CD4-positive, alpha-beta T cell treated with Interleukin-10 for 1 hour (primary cell): ENCODE results near the gene ANAPC10.
"Not testable (repeated sequence)": the region's sequence is repeated elsewhere in the genome, so short reads cannot be mapped to it uniquely, and the experiment has no call there.

Experiments used
- DNase-seq: peaks from one replicate; pipeline ENCODE4 v3.0.0-alpha.2; 2020

The ANAPC10 gene

DNA sequence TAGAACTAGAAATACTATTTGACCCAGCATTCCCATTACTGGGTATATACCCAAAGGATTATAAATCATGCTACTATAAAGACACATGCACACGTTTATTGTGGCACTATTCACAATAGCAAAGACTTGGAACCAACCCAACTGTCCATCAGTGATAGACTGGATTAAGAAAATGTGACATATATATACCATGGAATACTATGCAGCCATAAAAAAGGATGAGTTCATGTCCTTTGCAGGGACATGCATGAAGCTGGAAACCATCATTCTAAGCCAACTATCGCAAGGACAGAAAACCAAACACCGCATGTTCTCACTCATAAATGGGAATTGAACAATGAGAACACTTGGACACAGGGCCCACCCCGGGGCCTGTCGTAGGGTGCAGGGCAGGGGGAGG is 97.3 kb downstream of the ANAPC10 start:
- not testable (repeated sequence) for DNase-seq

DNA sequence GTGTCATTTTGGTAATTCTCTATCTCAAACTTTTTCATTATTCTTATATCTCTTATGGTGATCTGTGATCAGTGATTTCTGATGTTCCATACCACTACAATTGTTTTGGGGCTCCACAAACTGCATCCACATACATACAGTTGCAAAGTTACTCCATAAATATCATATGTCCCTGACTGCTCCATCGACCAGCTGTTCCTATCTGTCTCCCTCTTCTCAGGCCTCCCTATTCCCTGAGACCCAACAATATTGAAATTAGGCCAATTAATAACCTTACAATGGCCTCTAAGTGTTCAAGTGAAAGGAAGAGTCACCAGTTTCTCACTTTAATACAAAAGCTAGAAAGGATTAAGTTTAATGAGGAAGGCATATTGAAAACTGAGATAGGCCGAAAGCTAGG is 108.7 kb downstream of the ANAPC10 start:
- DNase-seq, result no peak

DNA sequence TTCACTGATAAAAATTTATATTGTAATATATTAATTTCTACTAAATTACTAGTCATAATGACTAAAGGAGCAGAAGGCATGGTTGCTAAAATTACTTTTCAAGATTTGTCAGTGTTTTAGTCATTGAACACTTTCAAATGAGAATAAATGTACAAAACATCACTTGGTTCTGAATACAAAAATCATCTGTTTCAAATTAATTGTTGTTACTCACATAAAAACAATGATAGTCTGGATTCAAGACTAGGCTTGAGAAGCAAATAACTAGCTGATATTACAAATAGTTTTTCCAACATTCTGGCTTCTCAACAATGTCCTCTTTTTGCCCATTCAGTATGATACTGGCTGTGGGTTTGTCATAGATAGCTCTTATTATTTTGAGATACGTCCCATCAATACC is 112.5 kb downstream of the ANAPC10 start:
- DNase-seq, result no peak

DNA sequence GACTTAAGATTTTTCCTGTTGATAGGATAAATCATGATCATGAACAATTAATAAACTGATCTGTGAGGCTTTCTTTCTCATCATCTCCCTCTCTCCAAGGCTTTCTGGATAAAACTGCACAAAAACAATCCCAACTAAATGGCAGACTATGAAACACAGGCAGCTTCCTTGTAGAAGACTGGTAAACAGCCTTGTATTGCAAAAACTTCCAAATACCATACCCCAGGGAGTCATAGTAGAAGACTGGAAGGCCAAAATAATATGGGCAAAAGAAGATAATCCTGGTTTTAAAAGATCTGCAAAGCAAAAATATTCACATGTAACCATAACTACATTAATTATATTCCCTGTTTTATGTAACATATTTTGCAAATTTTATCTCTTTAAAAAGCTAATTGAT is 113.0 kb downstream of the ANAPC10 start:
- no peak for DNase-seq

DNA sequence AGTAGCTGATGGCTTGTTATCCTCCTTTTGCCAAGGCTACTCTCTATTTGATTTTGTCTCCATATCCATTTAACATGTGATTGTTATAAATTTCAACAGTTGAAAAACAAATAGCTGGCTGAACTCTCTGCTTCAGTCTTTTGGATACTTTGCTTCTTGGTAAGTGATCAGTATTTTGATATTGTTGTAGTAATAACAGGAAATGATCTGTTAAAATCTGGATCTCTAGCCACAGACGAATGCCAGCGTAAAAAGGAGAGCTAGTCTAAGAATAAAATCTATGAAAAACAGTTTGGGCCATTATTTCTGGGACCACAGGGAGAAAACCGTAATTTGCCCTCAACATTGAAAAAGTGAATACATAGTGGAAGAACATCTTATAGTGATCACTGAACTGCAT is 113.8 kb downstream of the ANAPC10 start:
- no peak for DNase-seq

DNA sequence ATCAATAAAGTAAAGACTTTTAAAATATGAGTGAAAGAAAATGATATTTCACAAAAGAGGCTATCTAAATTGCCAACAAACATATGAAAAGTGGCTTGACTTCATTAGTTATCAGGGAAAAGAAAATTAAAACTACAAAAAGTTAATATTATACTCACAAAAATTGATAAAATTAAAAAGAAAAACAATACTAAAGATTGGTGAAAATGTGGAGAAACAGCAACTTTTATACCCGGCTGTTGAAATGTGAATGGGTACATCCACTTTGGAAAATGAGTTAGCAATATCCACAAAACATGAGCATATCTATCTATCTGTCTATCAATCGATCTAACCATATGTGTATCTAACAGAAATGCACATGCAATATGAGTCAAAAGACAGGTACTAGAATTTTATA is 122.3 kb downstream of the ANAPC10 start:
- no peak for DNase-seq

DNA sequence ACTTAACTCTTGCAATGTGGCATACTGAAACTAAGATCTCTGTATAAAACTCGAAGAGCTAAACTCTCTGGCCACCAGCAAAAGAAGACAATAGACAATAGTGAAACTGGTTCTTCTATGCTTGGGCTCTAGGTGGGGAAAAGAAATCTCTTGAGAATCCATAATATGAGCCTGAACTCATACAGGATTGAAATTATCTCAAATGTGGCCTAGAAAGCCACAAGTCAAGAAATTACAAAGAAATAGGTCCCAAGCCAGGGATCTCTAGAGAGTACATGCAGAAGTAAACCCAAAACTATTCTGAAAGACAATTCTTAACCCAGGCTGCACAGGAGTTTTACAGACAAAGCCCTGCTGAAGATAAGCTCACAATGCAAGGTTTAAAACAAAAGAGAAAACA is 127.4 kb downstream of the ANAPC10 start:
- no peak for DNase-seq

DNA sequence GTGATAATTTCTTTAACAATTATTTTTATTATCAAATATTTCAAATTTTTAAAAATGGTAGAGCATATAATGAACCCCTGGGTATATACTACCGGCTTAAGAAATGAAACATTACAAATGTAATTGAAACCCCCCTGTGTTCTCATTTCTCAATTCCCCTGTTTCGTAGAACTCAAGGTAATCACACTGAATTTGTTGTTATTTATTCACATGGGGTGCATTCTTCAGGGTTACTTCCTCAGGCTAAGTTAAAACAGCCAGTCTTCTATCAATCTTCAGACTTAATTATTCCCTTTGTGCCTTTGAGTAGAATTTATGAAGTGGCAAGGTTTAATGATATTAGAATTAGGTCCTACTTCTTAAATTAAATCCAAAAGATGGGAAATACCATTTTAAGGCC is 128.2 kb downstream of the ANAPC10 start:
- no peak for DNase-seq

DNA sequence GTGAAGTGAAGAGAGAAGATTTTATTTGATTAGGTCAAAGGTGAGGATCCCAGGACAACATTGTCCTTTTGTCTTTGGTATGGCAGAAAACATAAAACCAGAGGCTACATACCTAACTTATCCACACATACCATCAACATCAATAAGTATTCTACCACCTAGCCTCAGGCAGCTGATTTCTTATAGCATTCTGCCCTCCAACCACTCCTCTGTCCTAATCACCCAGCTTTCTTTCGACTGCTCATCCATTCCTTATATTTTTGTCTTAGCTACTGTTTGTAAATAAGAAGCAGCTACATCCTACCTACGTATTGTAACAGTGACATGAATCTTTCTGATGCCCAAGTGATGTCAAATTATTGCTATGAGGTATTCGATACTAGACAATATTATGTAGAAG is 129.4 kb downstream of the ANAPC10 start:
- no peak for DNase-seq

DNA sequence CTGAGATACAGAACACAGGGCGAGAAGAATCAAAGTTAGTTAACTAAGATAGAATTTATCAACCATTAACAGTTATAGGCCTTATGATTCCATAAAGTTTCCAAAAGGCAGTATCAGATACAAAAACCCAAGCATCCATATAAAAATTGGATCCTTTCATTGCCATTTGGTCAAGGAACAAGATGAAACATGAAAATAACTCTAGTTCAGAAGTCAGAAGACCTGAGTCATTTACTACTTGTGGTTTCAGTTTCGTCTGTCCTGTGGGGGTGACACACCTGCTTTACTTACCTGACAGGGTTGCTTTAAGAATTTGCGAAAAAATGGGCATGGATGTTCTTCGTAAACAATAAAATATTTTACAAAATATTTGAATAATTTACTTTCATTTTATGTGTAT is 130.8 kb downstream of the ANAPC10 start:
- DNase-seq, result no peak

DNA sequence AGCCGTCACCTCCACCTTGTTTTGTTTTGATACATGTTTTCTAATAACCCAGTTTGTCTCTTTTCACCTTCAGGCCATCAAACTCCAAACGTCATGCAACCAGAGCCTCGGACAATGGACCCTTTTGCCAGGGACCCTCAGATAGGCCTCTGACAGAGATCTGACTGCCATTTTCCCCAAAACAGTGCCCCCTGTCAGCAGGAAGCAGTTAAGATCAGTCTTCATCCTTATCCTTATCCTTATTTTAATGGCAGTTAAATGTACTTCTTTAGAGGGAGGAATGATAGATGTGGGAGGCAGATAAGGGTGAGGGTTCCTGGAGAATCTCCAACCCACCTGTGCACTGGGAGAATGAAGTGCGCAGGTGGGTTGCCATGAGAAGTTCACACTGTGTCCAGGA is 135.7 kb downstream of the ANAPC10 start:
- DNase-seq, result no peak

DNA sequence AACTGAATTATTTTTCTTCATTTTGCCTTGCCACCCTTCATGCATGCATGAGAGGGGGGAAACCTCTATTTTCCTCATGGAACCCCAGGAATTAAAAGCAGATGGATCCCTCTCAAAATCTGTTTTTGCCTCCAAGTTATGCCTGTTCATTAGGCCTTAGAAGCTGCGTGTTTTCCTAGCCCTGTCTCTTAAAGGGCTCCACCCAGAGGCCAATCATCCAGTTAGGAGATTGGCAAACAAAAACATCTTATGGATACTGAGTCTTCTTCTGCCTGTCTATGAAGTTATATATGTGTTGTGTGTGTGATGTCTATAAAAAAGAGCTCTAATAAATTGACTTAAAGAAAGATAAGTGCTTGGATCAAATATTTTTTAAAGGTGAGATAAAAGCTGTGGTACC is 142.9 kb downstream of the ANAPC10 start:
- DNase-seq, result no peak

DNA sequence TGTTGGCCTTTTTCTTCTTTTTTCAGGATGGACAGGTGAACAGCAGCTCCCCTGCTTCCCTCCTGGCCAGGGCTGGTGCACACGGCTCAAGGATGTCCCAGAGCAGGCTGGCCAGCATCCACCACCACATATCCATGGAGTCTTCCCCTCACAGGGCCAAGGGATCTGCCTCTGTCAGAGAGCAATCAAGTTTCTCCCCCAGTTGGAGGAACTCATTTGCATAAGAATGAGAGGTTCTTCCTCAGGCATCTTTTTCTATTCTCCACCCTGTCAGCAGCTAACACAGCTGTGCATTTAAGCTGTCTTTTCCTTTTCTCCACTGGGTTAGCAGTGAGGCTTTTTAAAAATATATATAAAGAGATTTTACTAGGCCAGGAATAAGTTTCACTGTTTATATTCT is 143.8 kb downstream of the ANAPC10 start:
- DNase-seq, result no peak

DNA sequence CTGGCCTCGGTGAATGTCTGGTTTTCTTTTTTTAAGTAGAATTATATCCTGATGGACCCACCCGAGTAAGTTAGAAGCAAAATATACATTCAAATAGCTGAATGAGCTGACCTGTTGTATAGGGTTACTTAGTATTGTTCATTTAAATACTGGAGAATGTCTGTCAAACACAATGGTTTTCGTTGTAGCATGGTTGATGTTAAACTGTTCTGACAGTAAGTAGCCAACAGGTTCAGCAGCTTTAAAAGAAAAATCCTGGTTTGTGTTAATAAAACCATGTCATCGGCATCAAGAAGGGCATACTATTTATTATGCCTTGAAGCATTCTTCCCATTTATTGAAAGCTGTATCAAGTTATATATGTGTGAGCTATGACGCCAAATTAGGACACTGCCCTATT is 149.6 kb downstream of the ANAPC10 start:
- DNase-seq, result no peak

DNA sequence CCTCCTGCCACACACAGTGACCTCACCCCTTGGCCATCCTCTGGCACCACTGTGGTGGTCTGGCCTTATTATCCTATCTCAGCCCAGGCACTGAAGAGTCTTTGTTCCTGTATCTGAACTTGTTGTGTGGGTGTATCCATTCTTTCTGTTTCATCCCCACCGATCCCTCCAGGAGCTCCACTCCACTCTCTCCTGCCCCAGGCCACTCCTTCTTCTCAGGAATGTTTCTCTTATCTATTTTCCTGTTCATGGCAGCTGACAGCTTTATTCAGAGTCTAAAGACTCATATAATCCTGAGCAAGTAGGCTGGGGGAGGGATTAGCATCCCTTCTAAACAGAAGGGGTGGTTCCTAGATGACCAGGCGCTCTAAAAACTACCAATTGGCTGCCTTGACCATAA is 150.0 kb downstream of the ANAPC10 start:
- no peak for DNase-seq
